Lung (tissue), 12 donors: ENCODE results near the gene ANKRD28. TPM values are rescaled to one million over a fixed set of nuclear protein-coding genes. Genes with fewer than 3 reads are reported as not detected.

ENCODE experiments used
- ATAC-seq: fragments of 200-7000 bp; cut with Tn5 transposase; one replicate; pipeline ENCODE4 v1.9.1; 2020; ENCODE audit warnings: moderate number of reproducible peaks; ENCODE audit not compliant: insufficient read depth, low FRiP score
- DNase-seq, 3 donors: peaks; one replicate each; pipeline ENCODE4 v3.0.0-alpha.2; 2013 to 2017
- H3K27ac ChIP-seq, 2 donors: one replicate each; pipeline ENCODE4 v1.5.1; 2013; ENCODE audit warnings: mild to moderate bottlenecking in 2 of 2, moderate library complexity in 2 of 2, control low read depth in 1 of 2, inconsistent platforms in 1 of 2, low read depth in 1 of 2, low read length in 1 of 2
- H3K27me3 ChIP-seq, 3 donors: one replicate each; pipeline ENCODE4 v1.5.1; 2013; ENCODE audit warnings: low read length in 2 of 3; ENCODE audit not compliant: control insufficient read depth in 3 of 3, insufficient read depth in 3 of 3
- H3K36me3 ChIP-seq, 4 donors: one replicate each; pipeline ENCODE4 v1.5.1; 2013; ENCODE audit warnings: low read length in 4 of 4, mild to moderate bottlenecking in 1 of 4, moderate library complexity in 1 of 4; ENCODE audit not compliant: control insufficient read depth in 4 of 4, insufficient read depth in 4 of 4
- H3K4me1 ChIP-seq, 5 donors: one replicate each; pipeline ENCODE4 v1.5.1; 2013; ENCODE audit warnings: low read length in 5 of 5, mild to moderate bottlenecking in 2 of 5, moderate library complexity in 1 of 5; ENCODE audit not compliant: control insufficient read depth in 5 of 5, insufficient read depth in 5 of 5
- H3K4me3 ChIP-seq: one replicate; pipeline ENCODE4 v1.5.1; 2013; ENCODE audit warnings: mild to moderate bottlenecking, control low read depth, moderate library complexity
- H3K9ac ChIP-seq, 2 donors: one replicate each; pipeline ENCODE4 v1.5.1; 2013; ENCODE audit warnings: low read length in 2 of 2, control low read depth in 1 of 2; ENCODE audit not compliant: insufficient read depth in 1 of 2
- H3K9me3 ChIP-seq, 4 donors: one replicate each; pipeline ENCODE4 v1.5.1; 2013; ENCODE audit warnings: low read length in 3 of 4, mild to moderate bottlenecking in 1 of 4, moderate library complexity in 1 of 4; ENCODE audit not compliant: control insufficient read depth in 4 of 4, insufficient read depth in 3 of 4
- CTCF ChIP-seq: IDR thresholded peaks from 2 replicates; pipeline ENCODE4 v1.5.1; 2012; ENCODE audit warnings: mild to moderate bottlenecking; ENCODE audit errors: control extremely low read depth, extremely low read depth
- WGBS, 2 donors: extraction: QIAGEN DNeasy Blood & Tissue Kit; methylation state at CpG; one replicate each; pipeline ENCODE4 v1.1.7; 2013; 5-methylcytosine and 5-hydroxymethylcytosine counted together
- polyA plus RNA-seq, 2 donors: library from polyadenylated mRNA; stranded (reverse); fragments of 200-250 nt; gene quantifications; one replicate each; pipeline ENCODE4 v1.2.1, GENCODE V29; 2013
- total RNA-seq, 2 donors: library from RNA; depleted of rRNA in 1 of 2; stranded (reverse); fragments of >200 nt in 1 of 2; gene quantifications; one replicate each; pipeline ENCODE4 v1.2.1, GENCODE V29; 2014 to 2021
- donor health status: control.
- donor health status: control.
- donor health status: Bipolar disorder and iron deficiency.
- donor health status: healthy.
- donor health status: DM: yes; HTN: yes; CAD: no.

The ANKRD28 gene
- total and polyA plus RNA-seq, 4 donors = 11.1 to 66.7 (median 39.2) TPM

GRCh38 chr3:15690230-15690629, 107.5 kb downstream of the ANKRD28 start:
- Histone ChIP-seq H3K36me3 (peaks cover 5 to 19% (median 14%) of the 10 kb centered on the region in 4 donors), H3K27me3 (no peaks in the 10 kb centered on the region)

GRCh38 chr3:15685927-15686326, 111.9 kb downstream of the ANKRD28 start:
- Histone ChIP-seq H3K27me3 (no peaks in the 10 kb centered on the region), H3K27ac (no peak overlapping the region), H3K36me3 (peaks cover 8 to 15% (median 12%) of the 10 kb centered on the region in 4 donors), H3K4me1 (peaks cover 0 to 18% (median 2%) of the 10 kb centered on the region in 5 donors), H3K9ac (no peak overlapping the region), H3K9me3 (no peaks in the 10 kb centered on the region), H3K4me3 (no peak overlapping the region)
- TF ChIP-seq CTCF = no peak
- ATAC-seq (no peak), DNase-seq (no peak)
- 52 to 62% methylated on average over 7 of the region's 7 CpGs for WGBS, 2 donors

More at GRCh38 chr3:15690230-15690629, 107.5 kb downstream of the ANKRD28 start:
- TF ChIP-seq CTCF = no peak
- no peak overlapping the region for H3K4me3 ChIP-seq
- no peaks in the 10 kb centered on the region for H3K9me3 ChIP-seq
- ATAC-seq (no peak), DNase-seq (no peak)
- no peak overlapping the region for H3K27ac ChIP-seq
- H3K4me1 ChIP-seq = no peaks in the 10 kb centered on the region
- no peak overlapping the region for H3K9ac ChIP-seq
- 80 to 81% methylated on average over 4 of the region's 4 CpGs for WGBS, 2 donors

- no peak overlapping the region for H3K27ac ChIP-seq
- peaks cover 8 to 17% (median 10%) of the 10 kb centered on the region in 4 donors for H3K36me3 ChIP-seq
- no peak overlapping the region for H3K4me3 ChIP-seq
- DNase-seq = no peak
- H3K9ac ChIP-seq = no peak overlapping the region
- ATAC-seq = no peak
- 52 to 85% methylated on average over 1 of the region's 1 CpG for WGBS, 2 donors
- no peaks in the 10 kb centered on the region for H3K9me3 ChIP-seq
- TF ChIP-seq CTCF = no peak
- H3K4me1 ChIP-seq = peaks cover 0 to 18% (median 2%) of the 10 kb centered on the region in 5 donors
- no peaks in the 10 kb centered on the region for H3K27me3 ChIP-seq
Observed at GRCh38 chr3:15683253-15683652, 114.5 kb downstream of the ANKRD28 start.
